ENCODE results near the gene SLC16A3. TPM values are rescaled to one million over a fixed set of nuclear protein-coding genes. Genes with fewer than 3 reads are reported as not detected.
A peak's percentile ranks its signal among the peaks of the same experiment; 100 is the strongest.

SLC16A3 gene
- total and polyA plus RNA-seq, 2 donors from 2014 or later, result 28.8 to 85.7 TPM

DNA sequence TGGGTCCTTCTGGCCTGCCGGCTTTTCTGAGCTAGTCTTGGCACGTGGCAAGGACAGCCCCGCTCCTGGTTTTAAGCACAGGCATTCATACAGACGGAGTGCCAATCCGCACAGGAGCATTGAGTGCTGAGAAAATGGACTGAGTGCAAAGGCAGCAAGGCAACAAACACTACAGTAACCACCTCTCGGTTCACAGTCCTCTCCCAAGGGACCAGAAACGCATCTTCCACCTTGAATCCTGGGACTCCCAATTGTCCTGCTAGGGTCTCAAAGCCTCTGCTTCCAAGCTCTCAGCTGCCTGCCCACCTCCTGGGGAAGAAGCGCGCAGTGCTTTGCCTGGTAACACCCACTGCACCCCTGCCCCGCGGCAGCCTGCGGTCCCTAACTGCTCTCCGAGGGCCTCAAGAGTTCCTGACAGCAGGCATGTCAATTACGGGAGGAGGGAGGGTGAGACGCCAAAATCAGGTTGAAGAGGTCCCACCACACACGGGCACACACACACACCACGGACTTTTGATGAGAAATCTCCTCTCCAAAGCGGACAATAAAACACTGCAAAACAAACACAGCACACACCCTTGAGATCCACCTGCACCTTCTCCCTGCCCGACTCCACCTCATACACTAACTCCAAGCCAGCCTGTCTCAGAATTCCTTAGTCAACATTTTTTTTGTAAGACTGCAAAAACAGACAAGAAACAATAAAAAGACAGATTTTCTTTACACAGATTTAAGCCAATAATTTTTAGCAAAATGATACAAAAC is 15.0 kb downstream of the SLC16A3 start:
- Histone ChIP-seq H3K4me1 (ENCODE audit: control insufficient read depth in 2 of 3, insufficient read depth in 2 of 3, low read depth in 1 of 3, low read length in 3 of 3) (peaks cover 0 to 56% (median 34%) of the 10 kb centered on the region in 3 donors), H3K4me3 (ENCODE audit: low read length in 3 of 3) (no peak overlapping the region), H3K27me3 (ENCODE audit: control insufficient read depth, insufficient read depth, low read length) (no peaks in the 10 kb centered on the region), H3K27ac (ENCODE audit: low read depth in 2 of 2, low read length in 2 of 2) (peak overlapping the region in 1 of 2 donors; percentile 41), H3K9ac (ENCODE audit: low read length in 3 of 3) (no peak overlapping the region), H3K36me3 (ENCODE audit: control insufficient read depth in 2 of 3, insufficient read depth in 3 of 3, low read length in 3 of 3) (peaks cover 4 to 61% (median 48%) of the 10 kb centered on the region in 3 donors), H3K9me3 (ENCODE audit: control insufficient read depth in 2 of 3, insufficient read depth in 1 of 3, low read length in 3 of 3) (no peaks in the 10 kb centered on the region)
- FAIRE-seq (no peak), DNase-seq (no peak)
- intact Hi-C loops (cut with DNase I), result no loop called here
- TF ChIP-seq, protein P1, sequence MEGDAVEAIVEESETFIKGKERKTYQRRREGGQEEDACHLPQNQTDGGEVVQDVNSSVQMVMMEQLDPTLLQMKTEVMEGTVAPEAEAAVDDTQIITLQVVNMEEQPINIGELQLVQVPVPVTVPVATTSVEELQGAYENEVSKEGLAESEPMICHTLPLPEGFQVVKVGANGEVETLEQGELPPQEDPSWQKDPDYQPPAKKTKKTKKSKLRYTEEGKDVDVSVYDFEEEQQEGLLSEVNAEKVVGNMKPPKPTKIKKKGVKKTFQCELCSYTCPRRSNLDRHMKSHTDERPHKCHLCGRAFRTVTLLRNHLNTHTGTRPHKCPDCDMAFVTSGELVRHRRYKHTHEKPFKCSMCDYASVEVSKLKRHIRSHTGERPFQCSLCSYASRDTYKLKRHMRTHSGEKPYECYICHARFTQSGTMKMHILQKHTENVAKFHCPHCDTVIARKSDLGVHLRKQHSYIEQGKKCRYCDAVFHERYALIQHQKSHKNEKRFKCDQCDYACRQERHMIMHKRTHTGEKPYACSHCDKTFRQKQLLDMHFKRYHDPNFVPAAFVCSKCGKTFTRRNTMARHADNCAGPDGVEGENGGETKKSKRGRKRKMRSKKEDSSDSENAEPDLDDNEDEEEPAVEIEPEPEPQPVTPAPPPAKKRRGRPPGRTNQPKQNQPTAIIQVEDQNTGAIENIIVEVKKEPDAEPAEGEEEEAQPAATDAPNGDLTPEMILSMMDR (IDR thresholded peaks at IDR 0.05; ENCODE audit: borderline replicate concordance, extremely low read depth, insufficient read depth), result no peak

DNA sequence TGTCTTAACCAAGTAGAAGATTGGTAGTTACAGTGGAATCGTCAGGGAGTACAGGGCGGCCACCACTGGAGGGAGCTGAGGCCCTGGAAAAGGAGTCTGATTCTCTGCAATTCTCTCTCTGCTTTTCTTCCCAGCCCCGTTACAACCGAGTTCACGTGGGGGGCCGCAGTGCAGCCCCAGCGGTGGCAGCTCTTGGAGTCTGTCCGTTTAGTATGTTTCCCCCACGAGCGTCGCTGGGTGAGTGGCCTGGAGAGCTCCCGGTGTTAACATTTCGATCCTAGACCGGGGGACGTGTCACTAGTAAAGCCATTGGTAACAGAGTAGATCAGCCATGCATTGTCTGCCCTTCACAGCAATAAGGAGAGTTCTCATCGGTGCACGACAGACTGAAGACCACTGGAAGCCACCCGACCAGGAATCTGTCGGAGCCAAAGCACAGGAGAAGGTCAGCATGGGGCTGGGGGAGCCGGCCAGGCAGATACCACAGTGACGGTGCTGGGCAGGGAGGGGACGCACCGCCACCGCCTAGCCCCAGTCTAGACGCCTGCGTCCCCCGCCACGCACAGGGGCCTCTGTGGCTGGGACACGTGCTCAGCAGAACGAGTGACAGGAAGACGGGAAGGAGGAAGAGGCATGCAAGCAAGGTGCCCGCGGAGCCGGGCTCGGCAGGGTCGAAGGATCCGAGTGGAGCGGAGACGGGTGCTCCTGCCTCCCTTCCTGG is 15.7 kb downstream of the SLC16A3 start:
- TF ChIP-seq, protein P1 (IDR thresholded peaks at IDR 0.05; ENCODE audit: borderline replicate concordance, extremely low read depth, insufficient read depth), result peak; percentile 44
- Histone ChIP-seq H3K27ac (ENCODE audit: low read depth in 2 of 2, low read length in 2 of 2) (no peak overlapping the region), H3K4me1 (ENCODE audit: control insufficient read depth in 2 of 3, insufficient read depth in 2 of 3, low read depth in 1 of 3, low read length in 3 of 3) (peaks cover 0 to 50% (median 34%) of the 10 kb centered on the region in 3 donors), H3K4me3 (ENCODE audit: low read length in 3 of 3) (no peak overlapping the region), H3K27me3 (ENCODE audit: control insufficient read depth, insufficient read depth, low read length) (no peaks in the 10 kb centered on the region), H3K9ac (ENCODE audit: low read length in 3 of 3) (no peak overlapping the region), H3K9me3 (ENCODE audit: control insufficient read depth in 2 of 3, insufficient read depth in 1 of 3, low read length in 3 of 3) (no peaks in the 10 kb centered on the region), H3K36me3 (ENCODE audit: control insufficient read depth in 2 of 3, insufficient read depth in 3 of 3, low read length in 3 of 3) (peaks cover 4 to 68% (median 50%) of the 10 kb centered on the region in 3 donors)
- DNase-seq, result peak in 2 of 5 donors; percentile 37 to 73
- intact Hi-C loops (cut with DNase I), result no loop called here
- no peak for FAIRE-seq

DNA sequence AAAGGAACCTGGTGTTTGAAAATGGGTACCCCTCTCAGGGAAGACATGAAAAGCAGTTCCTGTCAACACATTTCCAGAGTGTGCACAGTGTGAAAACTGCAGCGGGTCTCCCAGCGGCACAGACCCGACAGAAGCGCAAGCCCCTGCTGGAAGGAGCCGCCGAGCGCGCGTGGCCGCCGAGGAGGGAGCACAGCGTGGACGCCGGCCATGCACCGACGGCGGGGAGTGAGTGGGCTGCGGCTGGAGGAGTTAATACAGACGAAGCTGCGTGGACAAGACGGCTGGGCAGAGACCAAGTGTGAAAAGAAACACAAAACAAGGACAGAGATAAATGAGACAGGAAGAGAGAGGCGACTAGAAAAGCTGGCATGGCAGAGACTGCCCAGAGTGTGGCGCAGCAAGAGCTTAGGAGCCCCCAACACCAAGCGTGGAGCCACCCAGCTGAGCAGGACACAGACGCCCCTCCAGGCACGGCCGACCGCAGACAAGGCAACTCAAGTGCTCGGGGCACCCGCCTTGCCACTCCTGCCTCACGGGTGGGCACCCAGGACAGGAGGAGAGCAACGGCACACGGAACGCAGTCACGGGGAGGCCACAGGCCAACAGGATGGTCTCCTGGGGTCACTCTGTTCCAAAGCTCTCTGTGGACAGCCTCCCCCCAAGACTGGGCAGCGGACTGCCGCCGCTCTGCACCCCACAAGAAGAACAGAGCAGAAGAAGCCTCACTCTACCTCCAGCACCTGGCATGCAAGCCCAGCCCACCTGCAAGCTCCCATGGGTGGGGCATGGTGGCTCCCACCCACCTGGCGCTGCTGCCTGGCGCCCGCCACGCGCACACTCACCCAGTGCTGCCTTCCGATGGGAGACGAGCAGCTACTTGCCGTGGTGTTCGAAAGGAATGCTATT is 16.5 kb downstream of the SLC16A3 start:
- DNase-seq (peak in 1 of 5 donors; percentile 77), FAIRE-seq (no peak)
- H3K36me3 ChIP-seq (ENCODE audit: control insufficient read depth in 2 of 3, insufficient read depth in 3 of 3, low read length in 3 of 3), result peaks cover 4 to 76% (median 56%) of the 10 kb centered on the region in 3 donors
- intact Hi-C loops (cut with DNase I), result no loop called here
- peaks cover 0 to 42% (median 28%) of the 10 kb centered on the region in 3 donors for H3K4me1 ChIP-seq (ENCODE audit: control insufficient read depth in 2 of 3, insufficient read depth in 2 of 3, low read depth in 1 of 3, low read length in 3 of 3)
- H3K27ac ChIP-seq (ENCODE audit: low read depth in 2 of 2, low read length in 2 of 2), result no peak overlapping the region
- TF ChIP-seq, protein P1 (IDR thresholded peaks at IDR 0.05; ENCODE audit: borderline replicate concordance, extremely low read depth, insufficient read depth), result no peak
- no peaks in the 10 kb centered on the region for H3K27me3 ChIP-seq (ENCODE audit: control insufficient read depth, insufficient read depth, low read length)
- H3K9ac ChIP-seq (ENCODE audit: low read length in 3 of 3), result no peak overlapping the region
- no peaks in the 10 kb centered on the region for H3K9me3 ChIP-seq (ENCODE audit: control insufficient read depth in 2 of 3, insufficient read depth in 1 of 3, low read length in 3 of 3)
- H3K4me3 ChIP-seq (ENCODE audit: low read length in 3 of 3), result no peak overlapping the region

Data from kidney (tissue), 14 donors.